Measurements from ENCODE around the gene ZNF608. TPM values are rescaled to one million over a fixed set of nuclear protein-coding genes. Genes with fewer than 3 reads are reported as not detected.

Gene ZNF608
- total and polyA plus RNA-seq, 8 donors: 5.5 to 386 (median 22.9) TPM

- TF ChIP-seq CTCF (IDR thresholded peaks at IDR 0.05) (no peak), EP300 (IDR thresholded peaks at IDR 0.05) (no peak), POLR2AphosphoS5 (IDR thresholded peaks at IDR 0.05) (no peak), POLR2A (IDR thresholded peaks at IDR 0.05) (no peak)
Measured at GRCh38 chr5:124701016-124701415, 45.4 kb downstream of the ZNF608 start.

GRCh38 chr5:124700333-124700732, 46.1 kb downstream of the ZNF608 start:
- Histone ChIP-seq H3K36me3 (peaks cover 0 to 4% (median 0%) of the 10 kb centered on the region in 4 donors), H3K27me3 (no peaks in the 10 kb centered on the region), H3K4me3 (no peak overlapping the region), H3K27ac (peak overlapping the region in 1 of 5 donors; percentile 81), H3K4me1 (peaks cover 18 to 90% (median 63%) of the 10 kb centered on the region in 4 donors), H3K9me3 (no peaks in the 10 kb centered on the region)
- DNase-seq: no peak
- WGBS, 5 donors: 72 to 91% (median 86%) methylated on average over 3 of the region's 3 CpGs
- TF ChIP-seq POLR2A (IDR thresholded peaks at IDR 0.05) (no peak), CTCF (IDR thresholded peaks at IDR 0.05) (no peak), EP300 (IDR thresholded peaks at IDR 0.05) (no peak), POLR2AphosphoS5 (IDR thresholded peaks at IDR 0.05) (no peak)
- intact Hi-C loops (cut with DNase I; ENCODE audit: low total_unique reads): no loop called here

More at GRCh38 chr5:124701016-124701415, 45.4 kb downstream of the ZNF608 start:
- intact Hi-C loops (cut with DNase I; ENCODE audit: low total_unique reads): no loop called here
- Histone ChIP-seq H3K27ac (no peak overlapping the region), H3K4me3 (no peak overlapping the region), H3K36me3 (peaks cover 0 to 4% (median 0%) of the 10 kb centered on the region in 4 donors), H3K27me3 (no peaks in the 10 kb centered on the region), H3K4me1 (peaks cover 25 to 96% (median 70%) of the 10 kb centered on the region in 4 donors), H3K9me3 (no peaks in the 10 kb centered on the region)
- WGBS, 5 donors: 61 to 78% (median 71%) methylated on average over 9 of the region's 9 CpGs
- DNase-seq: peak in 1 of 2 donors; percentile 56

GRCh38 chr5:124698770-124699169, 47.7 kb downstream of the ZNF608 start:
- no peaks in the 10 kb centered on the region for H3K9me3 ChIP-seq
- H3K27ac ChIP-seq: peak overlapping the region in 4 of 5 donors; percentile 56 to 82 (median 72)
- H3K27me3 ChIP-seq: no peaks in the 10 kb centered on the region
- no peak for DNase-seq
- H3K4me1 ChIP-seq: peaks cover 11 to 74% (median 51%) of the 10 kb centered on the region in 4 donors
- 61 to 70% (median 68%) methylated on average over 1 of the region's 1 CpG for WGBS, 5 donors
- intact Hi-C loops (cut with DNase I; ENCODE audit: low total_unique reads): no loop called here
- TF ChIP-seq POLR2AphosphoS5 (IDR thresholded peaks at IDR 0.05) (peak in 1 of 3 donors; percentile 31), POLR2A (IDR thresholded peaks at IDR 0.05) (no peak)
- peaks cover 0 to 4% (median 0%) of the 10 kb centered on the region in 4 donors for H3K36me3 ChIP-seq
- no peak overlapping the region for H3K4me3 ChIP-seq

GRCh38 chr5:124697933-124698591, 48.4 kb downstream of the ZNF608 start:
- 17 to 45% (median 28%) methylated on average over 4 of the region's 4 CpGs for WGBS, 5 donors
- H3K36me3 ChIP-seq: peaks cover 0 to 4% (median 0%) of the 10 kb centered on the region in 4 donors
- intact Hi-C loops (cut with DNase I; ENCODE audit: low total_unique reads): no loop called here
- DNase-seq: peak in 1 of 2 donors; percentile 86
- TF ChIP-seq CTCF (IDR thresholded peaks at IDR 0.05) (no peak), POLR2AphosphoS5 (IDR thresholded peaks at IDR 0.05) (peak in 2 of 3 donors; percentile 25 to 53)
- H3K27ac ChIP-seq: peak overlapping the region in 4 of 5 donors; percentile 56 to 82 (median 72)
- no peak overlapping the region for H3K4me3 ChIP-seq
- H3K9me3 ChIP-seq: no peaks in the 10 kb centered on the region
- H3K4me1 ChIP-seq: peaks cover 8 to 67% (median 48%) of the 10 kb centered on the region in 4 donors
- no peaks in the 10 kb centered on the region for H3K27me3 ChIP-seq

- peaks cover 0 to 4% (median 0%) of the 10 kb centered on the region in 4 donors for H3K36me3 ChIP-seq
- H3K27me3 ChIP-seq: no peaks in the 10 kb centered on the region
- peak overlapping the region in 4 of 5 donors; percentile 56 to 82 (median 72) for H3K27ac ChIP-seq
- intact Hi-C loops (cut with DNase I; ENCODE audit: low total_unique reads): no loop called here
- H3K4me1 ChIP-seq: peaks cover 8 to 66% (median 47%) of the 10 kb centered on the region in 4 donors
- DNase-seq: no peak
- H3K4me3 ChIP-seq: no peak overlapping the region
- WGBS, 5 donors: 63 to 86% (median 73%) methylated on average over 1 of the region's 1 CpG
- no peaks in the 10 kb centered on the region for H3K9me3 ChIP-seq
- TF ChIP-seq POLR2A (IDR thresholded peaks at IDR 0.05) (no peak), CTCF (IDR thresholded peaks at IDR 0.05) (no peak), EP300 (IDR thresholded peaks at IDR 0.05) (no peak), POLR2AphosphoS5 (IDR thresholded peaks at IDR 0.05) (peak in 1 of 3 donors; percentile 17)
Measured at GRCh38 chr5:124697501-124697900, 48.9 kb downstream of the ZNF608 start.
